Keratinocyte (primary cell): ENCODE data around the gene CDHR3. TPM values are rescaled to one million over a fixed set of nuclear protein-coding genes. Genes with fewer than 3 reads are reported as not detected.

ENCODE experiments used
- DNase-seq: peaks from one replicate; pipeline ENCODE4 v3.0.0-alpha.2; 2011; ENCODE audit warnings: low read depth, missing footprints, low spot score
- FAIRE-seq: peaks from 2 replicates; lab custom pipeline; 2011; peaks lifted over from hg19 to GRCh38; lab: Jason Lieb, UNC
- H2AFZ ChIP-seq: 2 replicates; pipeline ENCODE4 v1.6.0; 2012; ENCODE audit warnings: low read length, control low read depth, inconsistent platforms; ENCODE audit not compliant: control insufficient read depth
- H3K27ac ChIP-seq: 2 replicates; pipeline ENCODE4 v1.5.1; 2011; ENCODE audit warnings: low read length; ENCODE audit not compliant: control insufficient read depth, insufficient read depth
- H3K27me3 ChIP-seq: 3 replicates; pipeline ENCODE4 v1.6.0; 2011; ENCODE audit warnings: low read length; ENCODE audit not compliant: control insufficient read depth, insufficient read depth; ENCODE audit errors: extremely low read depth
- H3K36me3 ChIP-seq, 2 experiments: 2 replicates in 1 of 2; 3 replicates in 1 of 2; pipeline ENCODE4 v1.5.1; 2011; ENCODE audit warnings: low read length in 2 of 2, mild to moderate bottlenecking in 1 of 2; ENCODE audit not compliant: control insufficient read depth in 2 of 2, insufficient read depth in 2 of 2; ENCODE audit errors: extremely low read depth in 1 of 2
- H3K4me1 ChIP-seq: 3 replicates; pipeline ENCODE4 v1.5.1; 2011; ENCODE audit warnings: low read length; ENCODE audit not compliant: control insufficient read depth, insufficient read depth; ENCODE audit errors: extremely low read depth
- H3K4me2 ChIP-seq: 3 replicates; pipeline ENCODE4 v1.6.0; 2011; ENCODE audit warnings: low read depth, low read length; ENCODE audit not compliant: control insufficient read depth, insufficient read depth; ENCODE audit errors: extremely low read depth
- H3K4me3 ChIP-seq, 3 experiments: fragments of 200-600 bp in 1 of 3; sonication (generic) in 1 of 3; 2 replicates in 2 of 3; 3 replicates in 1 of 3; pipeline ENCODE4 v1.5.1; 2011 to 2016; ENCODE audit warnings: low read length in 3 of 3, mild to moderate bottlenecking in 3 of 3, control low read depth in 2 of 3, inconsistent platforms in 1 of 3, low read depth in 1 of 3, mixed read lengths in 1 of 3, mixed run types in 1 of 3, moderate library complexity in 1 of 3; ENCODE audit not compliant: control insufficient read depth in 2 of 3, insufficient read depth in 2 of 3; ENCODE audit errors: extremely low read depth in 1 of 3
- H3K79me2 ChIP-seq: 2 replicates; pipeline ENCODE4 v1.6.0; 2012; ENCODE audit warnings: low read length; ENCODE audit not compliant: control insufficient read depth, insufficient read depth
- H3K9ac ChIP-seq: 3 replicates; pipeline ENCODE4 v1.6.0; 2011; ENCODE audit warnings: low read length; ENCODE audit not compliant: control insufficient read depth, insufficient read depth; ENCODE audit errors: extremely low read depth
- H3K9me1 ChIP-seq: 3 replicates; pipeline ENCODE4 v1.6.0; 2011; ENCODE audit warnings: low read length; ENCODE audit not compliant: control insufficient read depth, insufficient read depth; ENCODE audit errors: extremely low read depth
- H3K9me3 ChIP-seq: 2 replicates; pipeline ENCODE4 v1.5.1; 2012; ENCODE audit warnings: low read depth, low read length; ENCODE audit not compliant: control insufficient read depth
- H4K20me1 ChIP-seq: 3 replicates; pipeline ENCODE4 v1.6.0; 2011; ENCODE audit warnings: low read length; ENCODE audit not compliant: control insufficient read depth, insufficient read depth; ENCODE audit errors: extremely low read depth
- CTCF ChIP-seq, 3 experiments: IDR thresholded peaks in 1 of 3; conservative IDR thresholded peaks in 1 of 3; optimal IDR thresholded peaks in 1 of 3; 2 replicates in 2 of 3; 3 replicates in 1 of 3; pipeline versions ENCODE3 to v1.5.1; 2011; ENCODE audit warnings: low read length in 3 of 3, mild to moderate bottlenecking in 3 of 3, moderate library complexity in 2 of 3, control low read depth in 1 of 3, inconsistent platforms in 1 of 3; ENCODE audit not compliant: insufficient read depth in 2 of 3; ENCODE audit errors: extremely low read depth in 1 of 3
- EZH2 ChIP-seq: IDR thresholded peaks from one replicate; pipeline ENCODE4 v1.6.1; 2012; ENCODE audit warnings: inconsistent platforms, mild to moderate bottlenecking, low read length, moderate library complexity
- dilution Hi-C: fragments of 300-500 bp; cut with MboI; formaldehyde crosslinking; loops from one replicate; pipeline ENCODE4 v1.7.0; 2020; ENCODE audit warnings: low sequenced_read_pairs; ENCODE audit not compliant: extremely low pct_ligation_motif_present
- polyA plus RNA-seq, 5 experiments: library from polyadenylated mRNA; depleted of rRNA in 3 of 5; stranded (reverse) in 3 of 5; stranded (forward) in 1 of 5; unstranded in 1 of 5; fragments of >200 nt; gene quantifications; 1 replicate in 1 of 5; 2 replicates in 3 of 5; 3 replicates in 1 of 5; pipeline versions ENCODE4 v1.2.1 to v1.2.3, GENCODE V29; 2011 to 2012; ENCODE audit warnings: missing spikeins in 2 of 5, low read depth in 1 of 5, low replicate concordance in 1 of 5

CDHR3 gene
- polyA plus RNA-seq, 1 donor (not counting 4 experiments of a cell fraction or from before 2014, with no cell fraction given) = 1.2 TPM

GRCh38 chr7:105917659-105918058, 45.4 kb upstream of the CDHR3 start:
- FAIRE-seq = no peak
- no peaks in the 10 kb centered on the region for H3K9me3 ChIP-seq

GRCh38 chr7:105920766-105921165, 42.3 kb upstream of the CDHR3 start:
- H3K9me1 ChIP-seq = no peaks in the 10 kb centered on the region
- TF ChIP-seq CTCF (optimal IDR thresholded peaks at IDR 0.05 in 1 of 3, IDR thresholded peaks at IDR 0.05 in 1 of 3, conservative IDR thresholded peaks at IDR 0.05 in 1 of 3; ENCODE audit: extremely low read depth in 1 of 3, insufficient read depth in 2 of 3, low read length in 3 of 3) (no peak), EZH2 (no peak)
- H3K9ac ChIP-seq = no peak overlapping the region
- H3K9me3 ChIP-seq = no peaks in the 10 kb centered on the region
- H4K20me1 ChIP-seq = no peaks in the 10 kb centered on the region
- no peak overlapping the region for H3K4me3 ChIP-seq
- H3K27ac ChIP-seq = no peak overlapping the region
- no peak overlapping the region for H3K4me2 ChIP-seq
- no peaks in the 10 kb centered on the region for H3K36me3 ChIP-seq
- H2AFZ ChIP-seq = no peak overlapping the region
- dilution Hi-C loops = no loop called here
- no peaks in the 10 kb centered on the region for H3K4me1 ChIP-seq
- no peaks in the 10 kb centered on the region for H3K27me3 ChIP-seq
- FAIRE-seq (no peak), DNase-seq (no peak)
- H3K79me2 ChIP-seq = no peaks in the 10 kb centered on the region

More at GRCh38 chr7:105917659-105918058, 45.4 kb upstream of the CDHR3 start:
- H3K79me2 ChIP-seq = no peaks in the 10 kb centered on the region
- no peaks in the 10 kb centered on the region for H3K36me3 ChIP-seq
- no peaks in the 10 kb centered on the region for H3K4me1 ChIP-seq
- no peak for TF ChIP-seq CTCF (optimal IDR thresholded peaks at IDR 0.05 in 1 of 3, IDR thresholded peaks at IDR 0.05 in 1 of 3, conservative IDR thresholded peaks at IDR 0.05 in 1 of 3; ENCODE audit: extremely low read depth in 1 of 3, insufficient read depth in 2 of 3, low read length in 3 of 3)
- no peak for TF ChIP-seq EZH2
- no peak for DNase-seq
- H3K27ac ChIP-seq = no peak overlapping the region
- no peak overlapping the region for H3K9ac ChIP-seq
- dilution Hi-C loops = no loop called here
- H2AFZ ChIP-seq = no peak overlapping the region
- no peaks in the 10 kb centered on the region for H3K9me1 ChIP-seq
- no peaks in the 10 kb centered on the region for H4K20me1 ChIP-seq
- no peaks in the 10 kb centered on the region for H3K27me3 ChIP-seq
- H3K4me2 ChIP-seq = no peak overlapping the region
- no peak overlapping the region for H3K4me3 ChIP-seq
